Testis (tissue), 2 donors: Measurements from ENCODE around the gene TNS3.
"Not testable (repeated sequence)": the region's sequence is repeated elsewhere in the genome, so short reads cannot be mapped to it uniquely, and the experiment has no call there.

Experiments
- CTCF ChIP-seq, 3 experiments: fragments of 450-650 bp in 2 of 3; fragments of 200-600 bp in 1 of 3; sonication (generic) in 1 of 3; IDR thresholded peaks; one replicate each; pipeline ENCODE4 v1.5.1; 2016 to 2019; ENCODE audit warnings: antibody characterized with exemption in 3 of 3, mild to moderate bottlenecking in 2 of 3, moderate library complexity in 1 of 3
- POLR2A ChIP-seq: fragments of 450-650 bp; IDR thresholded peaks from one replicate; pipeline ENCODE4 v1.6.1; 2017; ENCODE audit warnings: antibody characterized with exemption, mild to moderate bottlenecking, moderate library complexity

DNA sequence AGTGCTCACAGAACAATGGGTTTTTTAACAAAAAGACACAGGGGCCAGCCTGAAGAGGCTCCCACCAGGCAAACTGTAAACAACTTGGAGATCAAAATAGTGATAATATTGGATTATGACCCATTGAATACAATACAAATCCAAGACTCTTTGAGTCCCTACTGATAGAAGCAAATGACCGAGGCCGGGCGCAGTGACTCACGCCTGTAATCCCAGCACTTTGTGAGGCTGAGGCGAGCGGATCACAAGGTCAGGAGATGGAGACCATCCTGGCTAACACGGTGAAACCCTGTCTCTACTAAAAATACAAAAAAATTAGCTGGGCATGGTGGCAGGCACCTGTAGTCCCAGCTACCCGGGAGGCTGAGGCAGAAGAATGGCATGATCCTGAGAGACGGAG is 40.4 kb downstream of the TNS3 start:
- not testable (repeated sequence) for TF ChIP-seq CTCF (IDR thresholded peaks at IDR 0.05); POLR2A
